ENCODE measurements around the gene FBXO40. TPM values are rescaled to one million over a fixed set of nuclear protein-coding genes. Genes with fewer than 3 reads are reported as not detected.

FBXO40 gene
- total RNA-seq, 4 donors from 2014 or later = 0.08 to 0.16 TPM; not detected in 2

- TF ChIP-seq POLR2A (IDR thresholded peaks at IDR 0.05) (no peak), EP300 (IDR thresholded peaks at IDR 0.05) (no peak), POLR2AphosphoS5 (IDR thresholded peaks at IDR 0.05) (no peak), CTCF (IDR thresholded peaks at IDR 0.05) (no peak)
- Histone ChIP-seq H3K36me3 (peaks cover 15 to 61% of the 10 kb centered on the region in 2 donors), H3K9me3 (no peaks in the 10 kb centered on the region), H3K4me3 (no peak overlapping the region), H3K27me3 (no peaks in the 10 kb centered on the region), H3K27ac (no peak overlapping the region), H3K4me1 (peaks cover 0 to 7% (median 0%) of the 10 kb centered on the region in 3 donors)
- 53 to 54% methylated on average over 2 of the region's 2 CpGs for WGBS, 2 donors (ENCODE audit: low coverage in 1 of 2)
- ATAC-seq = no peak
Observed at GRCh38 chr3:121663171-121663847, 70.1 kb downstream of the FBXO40 start.

- H3K9me3 ChIP-seq = no peaks in the 10 kb centered on the region
- H3K36me3 ChIP-seq = peaks cover 15 to 81% of the 10 kb centered on the region in 2 donors
- H3K27ac ChIP-seq = no peak overlapping the region
- WGBS, 2 donors (ENCODE audit: low coverage in 1 of 2) = 32 to 43% methylated on average over 2 of the region's 2 CpGs
- TF ChIP-seq POLR2AphosphoS5 (IDR thresholded peaks at IDR 0.05) (no peak), CTCF (IDR thresholded peaks at IDR 0.05) (no peak), POLR2A (IDR thresholded peaks at IDR 0.05) (no peak), EP300 (IDR thresholded peaks at IDR 0.05) (no peak)
- H3K4me3 ChIP-seq = no peak overlapping the region
- peaks cover 0 to 7% (median 0%) of the 10 kb centered on the region in 3 donors for H3K4me1 ChIP-seq
- H3K27me3 ChIP-seq = no peaks in the 10 kb centered on the region
- no peak for ATAC-seq
Observed at GRCh38 chr3:121665488-121665887, 72.3 kb downstream of the FBXO40 start.

- no peak for TF ChIP-seq POLR2AphosphoS5 (IDR thresholded peaks at IDR 0.05)
- TF ChIP-seq EP300 (IDR thresholded peaks at IDR 0.05) = no peak
- TF ChIP-seq POLR2A (IDR thresholded peaks at IDR 0.05) = no peak
- TF ChIP-seq CTCF (IDR thresholded peaks at IDR 0.05) = no peak
- no peaks in the 10 kb centered on the region for H3K27me3 ChIP-seq
- ATAC-seq = no peak
- peaks cover 15 to 98% of the 10 kb centered on the region in 2 donors for H3K36me3 ChIP-seq
- H3K9me3 ChIP-seq = no peaks in the 10 kb centered on the region
- no peak overlapping the region for H3K27ac ChIP-seq
- no peak overlapping the region for H3K4me3 ChIP-seq
- peaks cover 0 to 7% (median 0%) of the 10 kb centered on the region in 3 donors for H3K4me1 ChIP-seq
- WGBS, 2 donors (ENCODE audit: low coverage in 1 of 2) = 60 to 100% methylated on average over 2 to 4 of the region's 4 CpGs
Observed at GRCh38 chr3:121667333-121667732, 74.2 kb downstream of the FBXO40 start.

- H3K4me1 ChIP-seq = peaks cover 0 to 4% (median 0%) of the 10 kb centered on the region in 3 donors
- TF ChIP-seq POLR2AphosphoS5 (IDR thresholded peaks at IDR 0.05) (no peak), CTCF (IDR thresholded peaks at IDR 0.05) (no peak), POLR2A (IDR thresholded peaks at IDR 0.05) (no peak), EP300 (IDR thresholded peaks at IDR 0.05) (no peak)
- no peak overlapping the region for H3K27ac ChIP-seq
- H3K27me3 ChIP-seq = no peaks in the 10 kb centered on the region
- H3K4me3 ChIP-seq = no peak overlapping the region
- ATAC-seq = no peak
- H3K36me3 ChIP-seq = peaks cover 11 to 97% of the 10 kb centered on the region in 2 donors
- no peaks in the 10 kb centered on the region for H3K9me3 ChIP-seq
Observed at GRCh38 chr3:121670676-121671075, 77.5 kb downstream of the FBXO40 start.

- Histone ChIP-seq H3K36me3 (peaks cover 10 to 87% of the 10 kb centered on the region in 2 donors), H3K4me3 (no peak overlapping the region), H3K4me1 (peaks cover 0 to 15% (median 0%) of the 10 kb centered on the region in 3 donors), H3K9me3 (no peaks in the 10 kb centered on the region), H3K27me3 (no peaks in the 10 kb centered on the region), H3K27ac (no peak overlapping the region)
- no peak for TF ChIP-seq POLR2AphosphoS5 (IDR thresholded peaks at IDR 0.05)
- TF ChIP-seq EP300 (IDR thresholded peaks at IDR 0.05) = no peak
- no peak for TF ChIP-seq POLR2A (IDR thresholded peaks at IDR 0.05)
- TF ChIP-seq CTCF (IDR thresholded peaks at IDR 0.05) = no peak
- ATAC-seq = no peak
- WGBS, 2 donors (ENCODE audit: low coverage in 1 of 2) = 95 to 100% methylated on average over 1 to 2 of the region's 2 CpGs
Observed at GRCh38 chr3:121677141-121677540, 84.0 kb downstream of the FBXO40 start.
